ENCODE data around the gene TNNI3.
A peak's percentile ranks its signal among the peaks of the same experiment; 100 is the strongest.
"Not testable (repeated sequence)": the region's sequence is repeated elsewhere in the genome, so short reads cannot be mapped to it uniquely, and the experiment has no call there.

The TNNI3 gene

GRCh38 chr19:55160986-55161365, 3.4 kb upstream of the TNNI3 start:
- Histone ChIP-seq H3K9me3 (ENCODE audit: insufficient read depth, low read length) (no peaks in the 10 kb centered on the region), H3K27me3 (ENCODE audit: insufficient read depth, insufficient read length) (no peaks in the 10 kb centered on the region), H3K4me1 (ENCODE audit: insufficient read depth, insufficient read length) (peaks cover 7% of the 10 kb centered on the region), H3K9ac (ENCODE audit: insufficient read length, low read depth) (peak overlapping the region; percentile 44), H3K4me3 (ENCODE audit: insufficient read length, low read depth) (peak overlapping the region; percentile 13), H3K36me3 (ENCODE audit: insufficient read depth, insufficient read length, low read length) (no peaks in the 10 kb centered on the region)
- no peak for TF ChIP-seq SUZ12 (IDR thresholded peaks at IDR 0.05; ENCODE audit: extremely low read depth, insufficient read depth, insufficient read length)
- no peak for TF ChIP-seq ZNF274 (IDR thresholded peaks at IDR 0.05; ENCODE audit: low read depth, low read length)
- TF ChIP-seq YY1 (IDR thresholded peaks at IDR 0.05; ENCODE audit: insufficient read depth, insufficient read length) = no peak
- no peak for DNase-seq (ENCODE audit: low read depth, low spot score)

GRCh38 chr19:55160128-55160985, 2.8 kb upstream of the TNNI3 start:
- H3K4me1 ChIP-seq (ENCODE audit: insufficient read depth, insufficient read length) = peaks cover 5% of the 10 kb centered on the region
- H3K9ac ChIP-seq (ENCODE audit: insufficient read length, low read depth) = peak overlapping the region; percentile 61
- DNase-seq (ENCODE audit: low read depth, low spot score) = no peak
- no peaks in the 10 kb centered on the region for H3K9me3 ChIP-seq (ENCODE audit: insufficient read depth, low read length)
- no peak overlapping the region for H3K4me3 ChIP-seq (ENCODE audit: insufficient read length, low read depth)
- no peak for TF ChIP-seq ZNF274 (IDR thresholded peaks at IDR 0.05; ENCODE audit: low read depth, low read length)
- TF ChIP-seq SUZ12 (IDR thresholded peaks at IDR 0.05; ENCODE audit: extremely low read depth, insufficient read depth, insufficient read length) = no peak
- no peak for TF ChIP-seq YY1 (IDR thresholded peaks at IDR 0.05; ENCODE audit: insufficient read depth, insufficient read length)
- H3K27me3 ChIP-seq (ENCODE audit: insufficient read depth, insufficient read length) = no peaks in the 10 kb centered on the region
- H3K36me3 ChIP-seq (ENCODE audit: insufficient read depth, insufficient read length, low read length) = no peaks in the 10 kb centered on the region

- Histone ChIP-seq H3K4me1 (ENCODE audit: insufficient read depth, insufficient read length) (peaks cover 5% of the 10 kb centered on the region), H3K9me3 (ENCODE audit: insufficient read depth, low read length) (no peaks in the 10 kb centered on the region), H3K9ac (ENCODE audit: insufficient read length, low read depth) (peak overlapping the region; percentile 67), H3K27me3 (ENCODE audit: insufficient read depth, insufficient read length) (no peaks in the 10 kb centered on the region), H3K4me3 (ENCODE audit: insufficient read length, low read depth) (no peak overlapping the region), H3K36me3 (ENCODE audit: insufficient read depth, insufficient read length, low read length) (no peaks in the 10 kb centered on the region)
- DNase-seq (ENCODE audit: low read depth, low spot score) = no peak
- TF ChIP-seq ZNF274 (IDR thresholded peaks at IDR 0.05; ENCODE audit: low read depth, low read length) (no peak), SUZ12 (IDR thresholded peaks at IDR 0.05; ENCODE audit: extremely low read depth, insufficient read depth, insufficient read length) (no peak), YY1 (IDR thresholded peaks at IDR 0.05; ENCODE audit: insufficient read depth, insufficient read length) (no peak)
These were observed 1.6 kb upstream of the TNNI3 start for GRCh38 chr19:55158848-55159749.

- no peak for DNase-seq (ENCODE audit: low read depth, low spot score)
- TF ChIP-seq ZNF274 (IDR thresholded peaks at IDR 0.05; ENCODE audit: low read depth, low read length) = no peak
- no peak for TF ChIP-seq YY1 (IDR thresholded peaks at IDR 0.05; ENCODE audit: insufficient read depth, insufficient read length)
- TF ChIP-seq SUZ12 (IDR thresholded peaks at IDR 0.05; ENCODE audit: extremely low read depth, insufficient read depth, insufficient read length) = no peak
- Histone ChIP-seq H3K4me3 (ENCODE audit: insufficient read length, low read depth) (no peak overlapping the region), H3K4me1 (ENCODE audit: insufficient read depth, insufficient read length) (peaks cover 5% of the 10 kb centered on the region), H3K27me3 (ENCODE audit: insufficient read depth, insufficient read length) (no peaks in the 10 kb centered on the region), H3K36me3 (ENCODE audit: insufficient read depth, insufficient read length, low read length) (no peaks in the 10 kb centered on the region), H3K9me3 (ENCODE audit: insufficient read depth, low read length) (no peaks in the 10 kb centered on the region), H3K9ac (ENCODE audit: insufficient read length, low read depth) (no peak overlapping the region)
These were observed 891 bp upstream of the TNNI3 start for GRCh38 chr19:55158423-55158822.

GRCh38 chr19:55156202-55157063, 1.1 kb downstream of the TNNI3 start:
- Histone ChIP-seq H3K4me3 (ENCODE audit: insufficient read length, low read depth) (peak overlapping the region; percentile 22), H3K4me1 (ENCODE audit: insufficient read depth, insufficient read length) (peaks cover 5% of the 10 kb centered on the region)

GRCh38 chr19:55155784-55156183, 1.7 kb downstream of the TNNI3 start:
- not testable (repeated sequence) for DNase-seq (ENCODE audit: low read depth, low spot score); H3K9me3 ChIP-seq (ENCODE audit: insufficient read depth, low read length); H3K36me3 ChIP-seq (ENCODE audit: insufficient read depth, insufficient read length, low read length); H3K4me1 ChIP-seq (ENCODE audit: insufficient read depth, insufficient read length); H3K27me3 ChIP-seq (ENCODE audit: insufficient read depth, insufficient read length)
- H3K4me3 ChIP-seq (ENCODE audit: insufficient read length, low read depth) = peak overlapping the region; percentile 22
- H3K9ac ChIP-seq (ENCODE audit: insufficient read length, low read depth) = peak overlapping the region; percentile 50

More at GRCh38 chr19:55156202-55157063, 1.1 kb downstream of the TNNI3 start:
- Histone ChIP-seq H3K9ac (ENCODE audit: insufficient read length, low read depth) (peak overlapping the region; percentile 50), H3K9me3 (ENCODE audit: insufficient read depth, low read length) (no peaks in the 10 kb centered on the region), H3K27me3 (ENCODE audit: insufficient read depth, insufficient read length) (no peaks in the 10 kb centered on the region), H3K36me3 (ENCODE audit: insufficient read depth, insufficient read length, low read length) (no peaks in the 10 kb centered on the region)
- no peak for DNase-seq (ENCODE audit: low read depth, low spot score)
- TF ChIP-seq YY1 (IDR thresholded peaks at IDR 0.05; ENCODE audit: insufficient read depth, insufficient read length) = no peak

All from NT2/D1 (cell line).